GF-D8 (cell line): ENCODE results near the gene NBR1.
"Not testable (repeated sequence)": the region's sequence is repeated elsewhere in the genome, so short reads cannot be mapped to it uniquely, and the experiment has no call there.

ENCODE experiments used
- DNase-seq: peaks from one replicate; lab custom pipeline; 2025; lab: John Stamatoyannopoulos, UW

Gene NBR1

DNA sequence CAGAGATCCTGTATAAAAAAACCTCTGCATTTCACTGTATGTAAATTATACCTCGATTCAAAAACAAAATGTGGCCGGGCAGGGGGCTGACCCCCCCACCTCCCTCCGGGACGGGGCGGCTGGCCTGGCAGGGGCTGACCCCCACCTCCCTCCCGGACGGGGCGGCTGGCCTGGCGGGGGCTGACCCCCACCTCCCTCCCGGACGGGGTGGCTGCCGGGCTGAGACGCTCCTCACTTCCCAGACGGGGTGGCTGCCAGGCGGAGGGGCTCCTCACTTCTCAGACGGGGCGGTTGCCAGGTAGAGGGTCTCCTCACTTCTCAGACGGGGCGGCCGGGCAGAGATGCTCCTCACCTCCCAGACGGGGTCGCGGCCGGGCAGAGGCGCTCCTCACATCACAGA, 11.8 kb upstream of the NBR1 start:
- not testable (repeated sequence) for DNase-seq

- DNase-seq, result not testable (repeated sequence)
Observed at GRCh38 chr17:43159957-43160356, 11.1 kb upstream of the NBR1 start.

GRCh38 chr17:43165971-43166370, 5.0 kb upstream of the NBR1 start:
- DNase-seq, result not testable (repeated sequence)

GRCh38 chr17:43169561-43170139, 1.4 kb upstream of the NBR1 start:
- DNase-seq, result no peak

- peak; percentile 98 for DNase-seq
Observed at GRCh38 chr17:43170140-43170765, 761 bp upstream of the NBR1 start.

GRCh38 chr17:43171586-43172487, 823 bp downstream of the NBR1 start:
- peak; percentile 86 for DNase-seq

DNA sequence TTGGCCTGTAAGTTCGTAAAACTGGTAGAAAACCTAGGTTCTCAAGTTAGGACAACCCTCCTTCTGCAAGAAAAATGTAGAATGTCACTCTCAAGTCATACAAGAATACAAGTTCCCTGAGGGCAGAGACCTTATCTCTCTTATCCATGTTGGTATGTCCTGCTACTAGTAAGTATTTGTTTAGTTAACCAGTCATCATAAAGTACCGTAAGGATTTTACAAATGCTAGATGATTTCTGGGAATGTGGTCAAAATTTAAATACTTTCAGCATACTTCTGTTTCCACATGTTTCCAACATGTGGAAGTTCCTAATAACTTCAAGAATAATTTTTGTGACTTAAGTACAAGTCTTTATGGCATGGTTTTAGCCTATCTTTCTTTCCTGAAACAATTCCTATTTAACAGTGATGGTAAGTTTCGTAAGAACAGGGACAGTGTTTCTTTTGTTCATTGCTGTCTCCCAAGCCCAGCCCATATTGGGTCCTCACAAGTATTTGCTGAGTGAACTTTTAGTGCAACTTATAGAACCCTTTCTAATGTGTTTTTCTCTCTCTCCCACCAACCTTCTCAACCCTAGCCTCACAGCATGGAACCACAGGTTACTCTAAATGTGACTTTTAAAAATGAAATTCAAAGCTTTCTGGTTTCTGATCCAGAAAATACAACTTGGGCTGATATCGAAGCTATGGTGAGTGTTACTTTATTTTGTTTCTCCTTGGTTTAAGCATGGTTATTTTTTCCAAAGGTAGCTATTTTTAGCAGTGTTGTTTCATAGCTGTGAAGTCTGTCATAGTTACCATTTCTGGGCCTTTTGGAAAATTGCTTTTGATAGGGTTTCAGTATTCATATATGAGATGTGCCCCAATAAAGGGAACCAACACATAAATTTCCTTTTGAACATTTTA, 4.5 kb downstream of the NBR1 start:
- DNase-seq, result no peak

GRCh38 chr17:43176119-43176570, 5.1 kb downstream of the NBR1 start:
- DNase-seq, result no peak

DNA sequence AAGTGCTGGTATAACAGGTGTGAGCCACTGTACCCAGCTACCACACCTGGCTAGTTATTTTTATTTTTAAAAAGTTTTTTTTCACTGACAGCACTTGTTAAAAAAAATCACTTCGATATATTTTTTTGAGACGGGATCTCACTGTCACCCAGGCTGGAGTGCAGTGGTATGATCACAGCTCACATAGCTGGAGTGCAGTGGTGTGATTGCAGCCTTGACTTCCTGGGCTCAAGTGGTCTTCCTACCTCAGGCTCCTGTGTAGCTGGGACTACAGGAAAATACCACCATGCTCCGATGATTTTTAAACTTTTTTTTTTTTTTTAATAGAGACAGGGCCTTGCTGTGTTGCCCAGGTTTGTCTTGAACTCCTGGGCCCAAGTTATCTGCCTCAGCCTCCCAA, 12.9 kb downstream of the NBR1 start:
- no peak for DNase-seq

- DNase-seq, result not testable (repeated sequence)
Observed at GRCh38 chr17:43186656-43187055, 15.6 kb downstream of the NBR1 start.

DNA sequence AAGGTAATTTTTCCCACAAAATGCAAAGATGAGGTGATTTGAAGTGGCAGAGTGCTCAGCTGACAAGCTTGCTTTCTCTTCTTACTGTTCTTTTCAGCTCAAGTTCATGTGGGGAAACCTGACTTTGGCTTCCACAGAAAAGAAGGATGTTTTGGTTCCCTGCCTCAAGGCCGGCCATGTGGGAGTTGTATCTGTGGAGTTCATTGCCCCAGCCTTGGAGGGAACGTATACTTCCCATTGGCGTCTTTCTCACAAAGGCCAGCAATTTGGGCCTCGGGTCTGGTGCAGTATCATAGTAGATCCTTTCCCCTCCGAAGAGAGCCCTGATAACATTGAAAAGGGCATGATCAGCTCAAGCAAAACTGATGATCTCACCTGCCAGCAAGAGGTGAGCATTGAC, 22.2 kb downstream of the NBR1 start:
- DNase-seq, result no peak

DNA sequence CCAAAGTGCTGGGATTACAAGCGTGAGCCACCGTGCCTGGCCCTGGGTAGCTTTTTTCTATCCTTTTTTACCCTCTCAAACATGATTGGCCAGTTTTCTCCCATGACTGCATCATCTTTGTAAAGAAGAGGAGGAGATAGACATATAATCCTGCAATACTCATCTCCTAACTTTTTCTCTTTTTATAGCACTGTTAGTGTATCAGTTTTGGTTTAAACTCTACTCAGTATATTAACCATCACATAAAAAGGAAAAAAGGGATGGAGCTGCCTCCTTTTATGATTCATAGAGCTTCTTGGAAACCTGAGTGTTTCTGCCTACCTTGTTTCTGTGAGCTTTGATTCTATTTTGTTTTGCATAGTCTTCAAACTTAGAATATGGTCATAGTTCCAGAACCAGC, 28.6 kb downstream of the NBR1 start:
- DNase-seq, result no peak

- peak; percentile 14 for DNase-seq
Observed at GRCh38 chr17:43200127-43200526, 29.1 kb downstream of the NBR1 start.

DNA sequence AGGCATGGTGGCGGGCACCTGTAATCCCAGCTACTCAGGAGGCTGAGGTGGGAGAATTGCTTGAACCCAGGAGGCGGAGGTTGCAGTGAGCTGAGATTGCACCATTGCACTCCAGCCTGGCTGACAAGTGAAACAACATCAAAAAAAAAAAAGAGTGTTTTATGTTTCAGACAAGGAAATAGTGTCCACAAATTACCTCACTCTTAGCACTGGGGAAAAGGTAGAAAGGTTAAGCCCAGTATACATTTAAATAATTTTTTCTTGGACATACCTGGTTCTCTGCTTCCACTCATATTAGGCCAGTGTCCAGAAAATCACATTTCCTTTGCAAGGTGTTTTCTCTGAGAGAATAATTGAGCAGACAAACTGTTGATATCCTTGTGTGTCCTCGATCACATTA, 32.0 kb downstream of the NBR1 start:
- not testable (repeated sequence) for DNase-seq

- no peak for DNase-seq
Observed at GRCh38 chr17:43210576-43210975, 39.6 kb downstream of the NBR1 start.

DNA sequence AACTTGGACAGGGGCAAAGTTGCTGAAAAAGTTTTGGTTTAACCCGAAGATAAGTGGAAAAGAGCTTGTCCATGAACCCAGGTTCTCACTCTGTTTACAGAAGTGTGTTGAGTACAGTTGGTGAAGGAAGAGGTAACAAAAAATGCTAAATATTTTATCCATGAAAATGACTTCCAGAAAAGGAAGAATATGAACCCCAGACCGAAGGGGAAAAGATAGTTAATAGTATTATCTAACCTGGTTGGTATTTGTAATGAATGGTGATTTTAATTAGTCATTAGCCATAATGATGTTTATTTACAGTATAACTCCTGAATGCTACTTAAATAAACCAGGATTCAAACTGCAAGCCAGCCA, 40.1 kb downstream of the NBR1 start:
- DNase-seq, result no peak

GRCh38 chr17:43211480-43212402, 40.7 kb downstream of the NBR1 start, which contains the start of gene TMEM106A:
TMEM106A (plus strand) TSS chr17:43211875; CDS start chr17:43213042, 1,167 bp downstream.
- peak; percentile 53 for DNase-seq

DNA sequence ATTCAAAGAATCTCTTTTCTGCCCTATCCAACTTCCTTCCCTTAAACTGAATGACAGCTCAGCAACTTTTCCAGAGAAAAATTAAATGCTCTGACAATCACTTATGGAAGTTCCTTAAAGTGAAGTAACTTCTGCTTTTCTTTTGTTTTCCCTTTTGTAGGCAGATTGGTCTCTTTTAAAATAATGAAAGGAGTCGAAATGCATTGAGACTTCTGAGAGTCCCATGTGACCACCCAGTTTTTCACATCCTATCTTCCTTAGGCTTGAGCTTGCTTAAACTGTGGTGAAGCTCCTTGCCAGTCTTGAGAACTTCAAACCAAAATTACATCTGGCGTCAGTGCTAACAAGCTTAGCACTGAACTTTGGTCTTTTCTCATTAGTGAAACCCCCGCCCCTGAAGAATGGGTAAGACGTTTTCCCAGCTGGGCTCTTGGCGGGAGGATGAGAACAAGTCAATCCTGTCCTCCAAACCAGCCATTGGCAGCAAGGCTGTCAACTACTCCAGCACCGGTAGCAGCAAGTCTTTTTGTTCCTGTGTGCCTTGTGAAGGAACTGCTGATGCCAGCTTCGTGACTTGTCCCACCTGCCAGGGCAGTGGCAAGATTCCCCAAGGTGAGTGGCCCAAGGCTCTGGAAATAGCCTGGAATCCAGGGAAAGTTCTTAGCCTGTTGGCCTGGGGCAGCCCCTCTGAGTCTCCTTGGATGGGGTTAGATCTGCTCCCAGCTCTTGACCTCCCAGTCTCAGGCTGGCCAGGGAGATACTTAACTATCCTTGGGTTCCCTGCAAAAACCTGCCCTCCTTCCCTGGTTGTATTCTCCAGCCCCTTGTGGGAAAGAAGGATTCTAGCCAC, 41.9 kb downstream of the NBR1 start:
- peak; percentile 23 for DNase-seq

DNA sequence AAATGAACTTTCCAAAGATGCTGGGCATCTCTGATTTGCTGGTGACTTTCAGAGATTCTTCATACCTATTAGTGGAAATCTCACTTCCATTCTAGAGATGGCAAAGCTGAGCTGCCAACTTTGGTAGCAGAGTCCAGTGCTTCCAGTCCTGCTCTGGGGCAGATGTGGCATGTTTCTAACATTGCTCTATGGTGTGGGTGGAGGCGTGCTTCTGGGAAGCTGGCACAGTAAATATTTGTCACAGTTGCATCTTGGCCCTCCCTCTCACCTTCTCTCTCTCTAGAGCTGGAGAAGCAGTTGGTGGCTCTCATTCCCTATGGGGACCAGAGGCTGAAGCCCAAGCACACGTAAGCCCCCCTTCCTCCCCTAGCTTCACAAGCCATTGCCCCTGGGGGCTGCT, 42.5 kb downstream of the NBR1 start:
- no peak for DNase-seq

GRCh38 chr17:43215341-43215740, 44.3 kb downstream of the NBR1 start:
- DNase-seq, result no peak
